GM21619 (cell line): ENCODE results near the gene PGBD5.

ENCODE experiments used
- ATAC-seq: cut with Tn5 transposase; IDR thresholded peaks from one replicate; pipeline ENCODE4 v1.9.1; 2021; ENCODE audit not compliant: unreplicated experiment

PGBD5 gene

DNA sequence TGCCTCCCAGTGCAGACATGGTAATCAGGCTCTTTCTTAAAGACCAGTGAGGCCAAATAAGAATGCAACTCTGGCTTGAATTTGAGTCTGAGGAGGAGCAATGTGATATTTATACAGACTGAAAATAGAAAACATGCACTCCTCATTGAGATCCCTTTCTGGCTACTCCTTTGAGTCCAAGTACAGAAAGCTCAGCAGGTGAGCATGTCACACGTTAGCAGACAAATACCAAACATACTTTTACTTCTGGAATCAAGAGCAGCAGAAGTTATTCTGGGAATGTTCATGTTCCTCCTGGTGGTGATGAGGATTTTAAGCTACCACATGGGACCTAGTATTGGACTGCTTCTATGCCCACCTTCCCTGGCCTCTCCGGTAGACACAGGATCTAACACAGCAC is 48.3 kb downstream of the PGBD5 start:
- no peak for ATAC-seq

DNA sequence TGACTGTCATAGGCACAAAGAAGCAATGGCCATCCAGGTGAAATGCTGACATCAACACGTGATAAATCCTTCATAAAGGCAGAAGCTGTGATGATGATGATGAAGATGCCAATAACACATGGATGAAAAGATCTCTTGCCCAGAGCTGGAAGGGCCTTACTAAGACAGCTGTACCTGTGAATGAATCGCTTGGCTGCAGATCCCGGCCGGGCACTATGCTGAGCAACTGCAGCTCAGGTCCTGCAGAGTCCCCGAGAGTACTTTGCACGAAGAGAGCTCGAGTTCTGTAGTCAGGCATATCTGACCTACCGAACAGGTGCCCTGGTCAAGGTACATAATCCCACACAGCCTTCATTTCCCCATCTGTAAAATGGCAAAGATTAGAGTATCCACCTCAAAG is 48.8 kb downstream of the PGBD5 start:
- no peak for ATAC-seq

DNA sequence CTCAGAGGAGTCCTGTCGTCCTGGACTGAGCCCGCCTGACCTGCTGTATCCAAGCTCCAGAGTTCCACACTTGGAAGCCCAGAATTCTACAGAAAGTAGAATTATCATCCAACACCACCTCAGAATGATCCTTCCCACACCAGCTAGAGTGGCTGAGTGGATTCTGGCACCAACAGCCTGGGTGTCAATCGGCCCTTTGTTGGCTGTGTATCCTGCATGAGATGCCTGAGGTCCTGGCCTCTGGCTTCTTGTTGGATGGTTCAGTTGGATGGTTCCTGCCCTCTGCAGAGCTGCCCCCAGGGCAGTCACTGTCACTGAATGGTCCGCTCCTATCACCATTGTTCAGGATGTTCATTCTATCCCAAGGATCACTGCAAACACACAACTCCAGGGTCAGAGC is 49.8 kb downstream of the PGBD5 start:
- ATAC-seq: no peak

DNA sequence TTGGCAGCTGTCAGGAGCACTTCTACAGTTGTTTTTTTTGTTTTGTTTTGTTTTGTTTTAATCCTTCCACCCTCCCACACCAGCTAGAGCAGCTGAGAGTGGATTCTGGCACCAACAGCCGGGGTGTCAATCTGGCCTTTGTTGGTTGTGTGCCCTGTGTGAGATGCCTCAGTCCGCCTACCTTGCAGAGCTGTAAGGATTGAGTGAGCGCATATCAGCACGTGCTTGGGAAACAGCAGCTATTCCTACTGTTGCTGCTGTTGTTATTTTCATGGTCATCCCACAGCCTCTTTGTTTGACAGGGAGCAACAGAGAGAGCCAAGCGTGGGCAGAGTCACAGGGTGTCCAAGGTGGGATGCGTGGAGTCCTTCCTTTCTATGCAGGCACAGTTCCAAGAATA is 50.4 kb downstream of the PGBD5 start:
- ATAC-seq: no peak

DNA sequence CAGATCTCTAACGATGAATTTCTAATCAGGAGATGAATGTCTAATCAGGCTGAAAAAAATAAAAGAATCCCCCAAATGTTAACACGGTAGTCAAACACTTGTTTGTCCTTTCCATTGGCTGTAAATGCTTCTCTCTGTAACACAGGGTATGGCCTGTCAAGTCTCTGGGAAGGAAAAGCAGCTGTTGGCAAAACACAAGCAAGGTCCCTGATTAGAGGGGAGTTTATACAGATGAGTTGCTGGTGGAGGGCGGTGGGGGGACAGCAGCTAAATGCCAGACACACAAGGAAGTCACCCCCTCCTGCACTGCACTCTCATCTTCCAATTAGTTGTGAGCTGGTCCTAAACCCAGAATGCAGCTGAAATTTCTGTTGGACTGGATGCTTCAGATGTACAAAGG is 51.0 kb downstream of the PGBD5 start:
- ATAC-seq: no peak

DNA sequence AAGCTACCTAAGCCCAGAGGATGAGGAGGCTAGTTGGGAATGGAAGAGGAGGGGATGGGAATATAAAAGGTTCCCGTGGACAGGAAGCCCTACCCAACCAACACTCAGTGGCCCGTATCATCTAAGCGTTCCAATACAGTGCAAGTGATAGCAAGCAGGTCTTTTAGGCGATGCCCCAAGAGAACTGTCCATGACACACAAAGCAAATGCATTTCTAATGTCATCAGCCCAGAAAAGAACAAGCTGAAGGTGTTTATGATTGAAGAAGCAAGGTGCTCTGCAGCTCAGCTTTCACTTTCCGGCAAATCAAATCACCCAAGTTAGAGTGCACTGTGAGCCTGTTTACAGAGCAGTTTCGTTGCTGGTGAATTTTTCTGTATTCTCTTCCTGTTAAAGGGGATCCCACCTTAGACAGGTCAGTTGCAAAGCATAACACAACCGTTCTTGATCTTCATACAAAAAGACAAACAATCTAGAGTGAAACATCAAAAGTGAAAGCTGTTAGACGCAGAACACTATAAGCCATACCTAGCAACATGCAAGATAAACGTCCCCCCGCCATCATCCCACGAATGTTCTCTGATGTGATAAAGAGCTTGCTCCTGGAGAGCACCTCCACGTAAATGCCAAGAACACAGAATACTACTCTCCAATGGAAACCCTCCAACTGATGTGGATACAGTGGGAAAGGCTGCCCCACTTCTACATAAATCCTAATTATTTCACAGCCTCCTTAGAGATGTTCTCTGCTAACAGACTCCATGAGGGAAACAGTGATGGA is 54.0 kb downstream of the PGBD5 start:
- ATAC-seq: no peak

DNA sequence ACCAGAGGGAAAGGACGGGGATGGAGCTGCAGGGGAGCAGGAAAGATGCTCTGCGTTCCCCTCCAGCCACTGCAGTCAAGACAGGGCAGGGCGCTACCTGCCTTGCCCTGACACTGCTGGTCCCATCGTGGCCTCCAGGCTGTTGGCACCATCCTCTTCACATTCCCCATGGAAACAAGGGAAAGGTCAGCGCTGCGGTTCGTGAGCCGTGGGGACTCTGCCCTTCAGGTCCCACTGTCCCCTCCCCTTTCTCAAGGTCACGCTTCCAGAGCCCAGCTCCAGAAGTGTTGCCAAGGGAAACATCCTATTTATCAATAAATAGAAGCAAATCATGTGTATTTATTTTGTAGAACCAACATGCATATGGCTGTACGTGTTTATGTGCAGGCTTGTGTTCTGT is 56.0 kb downstream of the PGBD5 start:
- ATAC-seq: no peak

DNA sequence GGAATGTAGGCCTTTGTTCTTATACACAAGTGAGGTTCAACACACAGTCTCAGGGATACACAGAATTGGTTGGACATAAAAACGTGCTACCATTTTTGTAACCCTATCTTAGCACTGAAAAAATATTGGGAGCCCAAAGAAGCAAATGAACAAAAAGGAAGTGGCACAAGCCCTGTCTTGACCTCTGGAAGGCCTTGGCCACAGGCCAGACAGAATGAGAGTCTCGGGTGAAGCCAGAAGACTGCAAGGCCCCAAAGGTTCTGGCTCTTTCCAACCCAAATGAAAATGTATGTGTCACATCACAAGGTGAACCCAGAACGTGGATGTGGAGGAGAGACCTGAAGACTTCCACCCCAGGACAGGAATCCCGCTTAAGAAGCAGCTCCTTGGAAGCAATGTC is 57.3 kb downstream of the PGBD5 start:
- no peak for ATAC-seq

DNA sequence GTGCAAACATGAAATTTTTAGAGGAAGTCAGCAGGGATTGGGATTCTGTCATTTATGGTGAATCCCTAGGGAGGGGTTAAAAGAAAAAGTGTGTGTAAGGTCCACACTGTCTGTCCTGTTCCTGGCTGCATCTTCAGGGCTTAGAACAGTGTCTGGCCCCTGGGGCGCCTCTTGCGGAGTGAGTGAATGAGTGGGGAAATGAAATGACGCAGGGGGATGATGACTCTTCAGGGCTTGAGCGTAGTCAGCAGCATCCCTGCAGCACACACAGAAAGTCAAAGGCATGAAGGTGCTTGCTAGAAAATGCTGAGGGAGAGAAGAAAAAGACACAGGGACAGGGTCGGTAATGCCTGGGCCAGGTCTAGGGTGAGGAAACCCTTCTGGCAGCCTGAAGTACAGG is 57.8 kb downstream of the PGBD5 start:
- ATAC-seq: no peak

DNA sequence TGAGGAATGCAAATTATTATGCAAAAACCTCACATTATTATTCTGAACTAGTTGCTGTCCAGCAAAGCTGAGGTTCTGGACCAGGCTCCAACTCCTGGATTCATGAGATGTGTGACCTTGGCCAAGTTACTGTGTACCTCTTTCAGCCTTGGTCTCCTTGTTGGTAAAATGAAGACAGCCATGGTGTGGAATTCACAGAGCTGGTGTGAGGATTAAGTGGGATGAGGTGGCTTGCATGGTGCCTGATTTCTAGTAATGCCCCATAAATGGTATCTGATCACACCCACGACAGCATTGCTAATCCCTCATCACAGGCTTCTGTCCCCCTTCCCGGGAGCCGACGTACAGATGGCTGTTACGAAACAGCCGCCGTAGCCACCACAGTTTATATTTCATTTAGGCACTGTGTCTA is 59.6 kb downstream of the PGBD5 start:
- ATAC-seq: no peak

DNA sequence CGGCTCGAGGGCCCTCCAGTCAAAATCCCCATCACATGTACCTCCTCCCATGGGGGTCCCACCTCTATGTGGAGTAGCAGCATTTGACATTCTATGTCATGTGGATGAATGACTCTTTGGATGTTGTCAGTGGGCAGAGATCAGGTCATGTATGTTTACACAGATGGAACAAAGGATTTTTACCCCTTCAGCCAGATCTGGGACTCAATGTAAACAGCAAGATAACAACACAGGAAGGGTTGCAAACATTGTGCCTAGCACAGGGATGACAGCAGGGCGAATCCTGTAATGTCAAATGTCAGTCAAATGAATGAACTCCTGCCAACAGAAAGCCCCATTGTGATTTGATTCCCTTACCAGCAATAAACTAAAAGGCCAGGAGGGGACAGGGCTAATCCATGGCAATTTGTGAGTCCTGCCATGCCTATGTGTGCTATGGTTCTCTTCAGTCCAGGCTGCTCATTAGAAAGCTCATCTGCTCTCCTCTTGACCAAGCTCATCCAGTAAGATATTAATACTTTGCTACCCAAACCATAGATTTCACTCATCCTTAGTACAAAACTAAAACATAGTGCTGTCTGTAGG is 60.3 kb downstream of the PGBD5 start:
- ATAC-seq: no peak

DNA sequence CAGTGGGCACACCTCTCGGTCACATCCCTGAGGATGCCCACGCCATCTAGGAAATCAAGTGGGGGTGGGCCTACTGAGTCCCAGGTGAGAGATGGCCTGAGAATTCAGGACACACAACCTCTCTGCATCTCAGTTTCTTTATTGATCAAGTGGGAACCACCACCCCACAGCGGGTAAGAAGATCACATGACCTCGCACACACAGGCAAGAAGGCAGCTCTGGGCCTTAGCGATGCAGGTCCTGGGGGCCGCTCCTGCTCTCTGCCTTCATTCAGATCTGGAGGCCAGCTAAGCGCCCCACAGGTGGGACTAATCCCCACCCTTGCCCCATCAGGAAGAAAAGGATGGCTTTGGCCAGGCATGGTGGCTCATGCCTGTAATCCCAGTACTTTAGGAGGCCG is 63.2 kb downstream of the PGBD5 start:
- ATAC-seq: no peak

DNA sequence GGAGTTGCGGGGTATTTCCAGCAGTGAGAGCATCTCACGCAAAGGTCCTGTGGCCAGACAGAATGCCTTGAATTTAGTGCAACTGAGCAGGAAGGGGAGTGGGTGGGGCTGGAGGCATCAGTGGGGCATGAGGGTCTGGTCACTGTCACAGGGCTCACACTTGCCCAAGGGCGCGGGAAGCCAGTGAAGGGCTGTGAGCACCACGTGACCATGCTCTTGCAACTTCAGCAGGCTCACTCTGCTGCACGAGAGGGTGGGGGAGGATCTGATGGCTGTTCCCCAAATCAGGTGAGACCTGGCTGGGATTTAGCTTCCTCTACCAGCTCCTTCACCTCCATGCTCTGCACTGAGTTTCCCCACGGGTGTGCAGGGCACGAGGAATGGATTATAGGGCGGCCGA is 64.2 kb downstream of the PGBD5 start:
- ATAC-seq: no peak

DNA sequence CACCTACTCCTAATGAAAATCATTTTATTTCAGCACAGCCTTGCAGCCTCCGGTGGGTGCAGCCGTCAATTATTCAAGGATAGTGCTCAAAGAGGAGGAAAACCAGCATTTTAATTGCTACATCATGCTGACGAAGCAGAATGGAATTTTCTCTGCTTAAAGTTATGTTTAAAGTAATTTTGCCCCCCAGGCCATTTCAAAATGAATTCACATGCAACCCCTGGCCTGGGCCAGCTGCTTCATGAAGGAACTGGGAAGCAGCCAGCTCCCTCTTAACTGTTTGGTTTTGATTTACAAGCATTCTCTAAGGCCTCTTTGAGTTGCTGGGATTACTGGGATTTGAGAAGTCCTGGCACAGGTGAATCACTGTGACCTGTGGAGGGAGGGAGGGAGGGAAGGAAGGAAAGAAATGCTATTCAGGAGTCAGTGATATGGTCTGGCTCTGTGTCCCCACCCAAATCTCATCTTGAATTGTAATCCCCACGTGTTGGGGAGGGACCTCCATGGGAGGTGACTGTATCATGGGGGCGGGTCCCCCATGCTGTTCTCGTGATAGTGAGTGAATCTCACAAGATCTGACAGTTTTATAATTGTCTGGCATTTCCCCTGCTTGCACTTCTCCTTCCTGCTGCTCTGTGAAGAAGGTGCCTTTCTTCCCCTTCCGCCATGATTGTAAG is 66.0 kb downstream of the PGBD5 start:
- no peak for ATAC-seq

DNA sequence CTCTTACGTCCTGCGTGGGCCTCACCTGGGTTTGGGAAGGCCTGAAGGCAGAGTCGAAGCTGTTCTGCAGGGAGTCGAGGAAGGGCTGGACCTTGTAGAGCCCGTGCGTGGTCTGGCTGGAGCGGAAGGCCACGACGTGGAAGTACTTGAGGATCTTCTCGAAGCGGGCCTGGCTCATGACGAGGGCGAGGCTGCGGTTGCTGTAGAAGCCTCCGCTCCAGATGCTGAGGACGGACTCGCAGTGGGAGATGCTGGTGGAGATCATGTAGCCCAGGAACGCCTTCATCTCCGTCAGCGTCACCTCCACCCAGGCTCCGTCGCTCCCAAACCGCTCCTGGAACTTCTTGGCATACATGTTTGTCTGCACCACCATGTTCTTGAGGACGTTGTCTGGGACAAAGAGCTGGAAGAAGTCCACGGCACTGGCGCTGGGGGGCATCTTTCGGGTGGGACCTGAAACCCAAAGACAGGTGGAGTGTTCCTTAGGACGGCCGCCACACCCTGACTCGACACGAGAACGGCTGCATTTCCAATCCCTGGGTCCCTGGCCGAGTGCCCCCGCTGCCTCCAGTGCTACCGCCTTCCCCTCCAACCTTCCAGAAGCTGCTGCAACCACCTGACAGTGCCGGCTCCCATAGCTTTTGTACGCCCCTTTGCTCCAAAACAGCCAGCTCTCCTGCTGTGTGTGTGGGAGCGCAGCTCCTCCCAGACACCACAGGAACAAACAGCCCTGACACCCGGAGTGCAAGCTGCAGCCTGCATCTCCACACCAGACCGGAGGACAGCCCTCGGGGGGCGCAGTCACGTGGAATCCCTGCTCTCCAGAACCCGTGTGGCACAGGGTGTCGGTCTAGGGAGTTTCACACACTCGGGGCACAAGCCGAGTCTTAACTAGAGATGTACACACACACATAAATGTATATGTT is 69.0 kb downstream of the PGBD5 start:
- ATAC-seq: no peak

DNA sequence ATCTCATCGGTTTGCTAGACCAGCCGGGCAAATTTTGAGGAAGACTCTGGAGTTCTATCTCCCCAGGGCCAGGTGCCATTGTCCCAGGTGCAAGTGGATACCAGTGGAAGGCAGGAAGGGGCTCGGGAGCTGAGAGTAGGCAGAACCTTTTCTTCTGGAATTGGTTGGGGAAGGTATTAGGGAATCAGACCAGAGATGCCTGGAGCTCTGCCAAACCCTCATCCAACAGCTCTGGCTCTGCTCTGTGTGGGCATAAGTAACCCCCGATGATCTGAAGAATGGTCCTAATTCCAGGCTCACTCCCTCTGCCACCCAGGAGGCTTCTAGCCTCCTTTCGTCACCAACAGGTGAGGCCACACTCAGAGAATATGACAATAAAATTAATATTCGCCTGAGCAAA is 69.9 kb downstream of the PGBD5 start:
- no peak for ATAC-seq

DNA sequence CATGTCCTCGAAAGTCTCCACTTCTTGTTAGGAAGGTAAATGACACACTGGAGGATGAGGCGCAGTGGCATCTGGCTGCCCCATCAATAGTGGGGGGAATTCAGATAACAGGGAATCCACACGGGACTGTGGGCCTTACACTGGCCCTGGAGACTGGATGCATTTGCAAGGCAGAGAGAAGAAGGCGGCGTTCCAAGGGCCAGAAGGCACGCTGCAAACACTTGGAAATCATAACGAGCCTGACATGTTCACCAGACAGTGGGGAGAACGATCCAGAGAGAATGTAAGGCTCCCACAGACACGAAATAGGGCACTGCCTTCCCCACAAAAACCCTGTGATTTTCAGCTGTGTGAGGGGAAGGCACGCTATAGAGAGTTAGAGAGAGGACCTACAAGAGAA is 70.5 kb downstream of the PGBD5 start:
- ATAC-seq: no peak

DNA sequence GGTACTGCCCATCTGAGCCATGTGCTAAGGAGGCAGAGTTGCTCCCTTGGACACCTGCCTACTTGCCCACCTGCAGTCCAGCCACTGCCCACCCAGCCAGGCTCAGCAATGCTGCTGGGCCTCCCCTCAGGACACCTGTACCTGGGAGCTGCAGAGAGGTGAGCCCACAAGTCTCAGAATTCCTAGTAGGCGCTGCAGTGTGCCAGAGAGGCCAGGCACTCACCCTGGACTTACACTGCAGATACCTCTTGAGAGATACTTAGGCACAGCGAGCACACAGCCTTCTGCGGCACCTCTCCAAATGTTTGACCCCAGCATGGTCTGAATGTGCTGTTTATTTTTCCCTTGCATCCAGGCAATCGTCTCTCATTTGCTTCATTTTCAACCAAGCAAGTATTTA is 71.0 kb downstream of the PGBD5 start:
- ATAC-seq: no peak

DNA sequence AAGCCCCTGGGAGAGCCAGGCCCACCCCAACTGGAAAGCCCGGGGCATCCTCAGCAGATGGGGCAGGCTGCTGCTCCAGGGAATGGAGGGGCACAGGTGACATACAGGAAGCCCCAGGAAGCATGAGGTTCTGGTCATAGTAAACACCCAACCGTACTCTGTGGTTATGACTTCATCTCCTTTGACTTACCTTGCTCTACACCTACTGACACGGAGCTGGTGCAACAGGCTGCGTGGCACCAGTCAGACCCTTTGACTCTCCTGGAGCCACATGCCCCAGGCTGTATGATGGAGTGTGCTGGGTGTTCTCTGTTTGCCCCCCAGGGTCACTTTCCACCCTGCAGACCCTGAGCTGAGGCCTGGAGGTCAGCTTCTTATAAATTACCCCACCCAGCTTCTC is 72.1 kb downstream of the PGBD5 start:
- ATAC-seq: no peak

DNA sequence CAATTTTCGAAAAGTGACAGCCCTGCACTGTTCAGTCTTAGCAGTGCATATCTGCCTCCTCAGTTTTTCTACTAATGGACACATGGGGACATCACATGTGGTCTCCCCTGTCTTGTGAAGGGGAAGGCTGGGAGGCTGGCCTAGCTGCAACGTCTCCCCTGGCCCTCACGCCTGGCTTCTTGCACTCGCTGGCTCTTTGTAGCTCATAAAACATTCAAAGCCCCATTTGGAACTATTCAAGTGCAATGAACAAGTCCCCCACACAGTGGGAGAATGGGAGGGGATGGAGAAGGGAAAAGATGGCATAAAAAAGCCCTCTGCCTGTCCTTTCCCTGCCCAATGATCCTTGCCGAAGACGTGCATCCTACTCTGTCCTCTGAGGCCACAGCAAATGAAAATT is 73.6 kb downstream of the PGBD5 start:
- ATAC-seq: no peak

DNA sequence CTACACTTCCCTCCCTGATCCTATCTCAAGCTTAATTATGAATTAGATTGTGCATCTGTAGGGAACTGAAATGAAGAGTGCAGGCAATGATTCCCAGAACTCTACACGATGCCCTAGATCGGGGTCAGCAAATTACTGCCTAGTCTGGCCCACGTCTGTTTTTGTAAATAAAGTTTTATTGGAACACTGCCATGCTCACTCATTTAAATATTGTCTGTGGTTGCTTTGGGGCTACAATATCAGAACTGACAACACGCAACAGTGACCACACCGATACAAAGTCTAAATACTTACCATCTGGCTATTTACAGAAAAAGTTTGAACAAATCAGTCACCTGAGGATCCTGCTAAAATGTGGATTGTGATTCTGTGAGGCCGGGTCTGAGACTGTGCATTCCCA is 74.1 kb downstream of the PGBD5 start:
- no peak for ATAC-seq
